ENCODE results near the gene PRIM2.
"Not testable (repeated sequence)": the region's sequence is repeated elsewhere in the genome, so short reads cannot be mapped to it uniquely, and the experiment has no call there.

GRCh38 chr6:57459781-57460180, 142.4 kb downstream of the PRIM2 start:
- TF ChIP-seq, protein P1, sequence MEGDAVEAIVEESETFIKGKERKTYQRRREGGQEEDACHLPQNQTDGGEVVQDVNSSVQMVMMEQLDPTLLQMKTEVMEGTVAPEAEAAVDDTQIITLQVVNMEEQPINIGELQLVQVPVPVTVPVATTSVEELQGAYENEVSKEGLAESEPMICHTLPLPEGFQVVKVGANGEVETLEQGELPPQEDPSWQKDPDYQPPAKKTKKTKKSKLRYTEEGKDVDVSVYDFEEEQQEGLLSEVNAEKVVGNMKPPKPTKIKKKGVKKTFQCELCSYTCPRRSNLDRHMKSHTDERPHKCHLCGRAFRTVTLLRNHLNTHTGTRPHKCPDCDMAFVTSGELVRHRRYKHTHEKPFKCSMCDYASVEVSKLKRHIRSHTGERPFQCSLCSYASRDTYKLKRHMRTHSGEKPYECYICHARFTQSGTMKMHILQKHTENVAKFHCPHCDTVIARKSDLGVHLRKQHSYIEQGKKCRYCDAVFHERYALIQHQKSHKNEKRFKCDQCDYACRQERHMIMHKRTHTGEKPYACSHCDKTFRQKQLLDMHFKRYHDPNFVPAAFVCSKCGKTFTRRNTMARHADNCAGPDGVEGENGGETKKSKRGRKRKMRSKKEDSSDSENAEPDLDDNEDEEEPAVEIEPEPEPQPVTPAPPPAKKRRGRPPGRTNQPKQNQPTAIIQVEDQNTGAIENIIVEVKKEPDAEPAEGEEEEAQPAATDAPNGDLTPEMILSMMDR (IDR thresholded peaks at IDR 0.05; ENCODE audit: low read length): not testable (repeated sequence)
- not testable (repeated sequence) for TF ChIP-seq EZH2 (optimal IDR thresholded peaks at IDR 0.05; ENCODE audit: low read depth, low read length); EZH2phosphoT487 (IDR thresholded peaks at IDR 0.05; ENCODE audit: low read length)
